HG02852 (cell line): ENCODE data around the gene LAMC3.
"Not testable (repeated sequence)": the region's sequence is repeated elsewhere in the genome, so short reads cannot be mapped to it uniquely, and the experiment has no call there.

ENCODE experiments used
- ATAC-seq: cut with Tn5 transposase; IDR thresholded peaks from one replicate; pipeline ENCODE4 v1.9.1; 2021; ENCODE audit warnings: mild to moderate bottlenecking, moderate library complexity; ENCODE audit not compliant: unreplicated experiment

Gene LAMC3

GRCh38 chr9:131028221-131028884, 19.4 kb downstream of the LAMC3 start:
- no peak for ATAC-seq

GRCh38 chr9:131028931-131029573, 20.1 kb downstream of the LAMC3 start:
- no peak for ATAC-seq

GRCh38 chr9:131029574-131029952, 20.6 kb downstream of the LAMC3 start:
- no peak for ATAC-seq

GRCh38 chr9:131030239-131031004, 21.4 kb downstream of the LAMC3 start:
- ATAC-seq: no peak

GRCh38 chr9:131031005-131031641, 22.1 kb downstream of the LAMC3 start:
- no peak for ATAC-seq

- ATAC-seq: no peak
Measured at GRCh38 chr9:131031642-131032005, 22.6 kb downstream of the LAMC3 start.

- no peak for ATAC-seq
Measured at GRCh38 chr9:131032384-131032783, 23.4 kb downstream of the LAMC3 start.

GRCh38 chr9:131033269-131034224, 24.6 kb downstream of the LAMC3 start:
- no peak for ATAC-seq

GRCh38 chr9:131034268-131034667, 25.3 kb downstream of the LAMC3 start:
- ATAC-seq: no peak

- not testable (repeated sequence) for ATAC-seq
Measured at GRCh38 chr9:131034749-131035148, 25.8 kb downstream of the LAMC3 start.

- ATAC-seq: no peak
Measured at GRCh38 chr9:131035548-131035947, 26.6 kb downstream of the LAMC3 start.

- ATAC-seq: no peak
Measured at GRCh38 chr9:131036071-131036470, 27.1 kb downstream of the LAMC3 start.

GRCh38 chr9:131036529-131037334, 27.8 kb downstream of the LAMC3 start:
- no peak for ATAC-seq

GRCh38 chr9:131037335-131038255, 28.6 kb downstream of the LAMC3 start:
- ATAC-seq: no peak

- ATAC-seq: no peak
Measured at GRCh38 chr9:131038256-131039128, 29.5 kb downstream of the LAMC3 start.

GRCh38 chr9:131039129-131039954, 30.4 kb downstream of the LAMC3 start:
- no peak for ATAC-seq

- ATAC-seq: no peak
Measured at GRCh38 chr9:131042666-131043065, 33.7 kb downstream of the LAMC3 start.
